ENCODE data around the gene WDR5.
A peak's percentile ranks its signal among the peaks of the same experiment; 100 is the strongest.

The WDR5 gene

DNA sequence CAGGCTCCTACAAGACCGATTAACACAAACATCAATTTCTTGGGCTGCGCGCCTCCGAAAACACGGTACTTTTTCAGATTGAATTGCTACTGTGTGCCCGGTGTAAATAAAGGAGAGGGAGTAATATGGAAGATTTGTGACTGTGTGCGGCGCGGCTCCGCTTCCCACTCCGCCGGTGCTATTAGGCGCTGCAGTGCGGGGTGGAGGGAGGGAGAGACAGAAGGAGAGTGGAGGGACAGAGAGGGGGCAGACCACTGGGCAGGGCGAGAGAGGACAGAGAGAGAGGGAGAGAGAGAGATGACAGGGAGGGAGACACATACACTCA is 53.2 kb downstream of the WDR5 start:
- no peak for DNase-seq (ENCODE audit: low read depth)

DNA sequence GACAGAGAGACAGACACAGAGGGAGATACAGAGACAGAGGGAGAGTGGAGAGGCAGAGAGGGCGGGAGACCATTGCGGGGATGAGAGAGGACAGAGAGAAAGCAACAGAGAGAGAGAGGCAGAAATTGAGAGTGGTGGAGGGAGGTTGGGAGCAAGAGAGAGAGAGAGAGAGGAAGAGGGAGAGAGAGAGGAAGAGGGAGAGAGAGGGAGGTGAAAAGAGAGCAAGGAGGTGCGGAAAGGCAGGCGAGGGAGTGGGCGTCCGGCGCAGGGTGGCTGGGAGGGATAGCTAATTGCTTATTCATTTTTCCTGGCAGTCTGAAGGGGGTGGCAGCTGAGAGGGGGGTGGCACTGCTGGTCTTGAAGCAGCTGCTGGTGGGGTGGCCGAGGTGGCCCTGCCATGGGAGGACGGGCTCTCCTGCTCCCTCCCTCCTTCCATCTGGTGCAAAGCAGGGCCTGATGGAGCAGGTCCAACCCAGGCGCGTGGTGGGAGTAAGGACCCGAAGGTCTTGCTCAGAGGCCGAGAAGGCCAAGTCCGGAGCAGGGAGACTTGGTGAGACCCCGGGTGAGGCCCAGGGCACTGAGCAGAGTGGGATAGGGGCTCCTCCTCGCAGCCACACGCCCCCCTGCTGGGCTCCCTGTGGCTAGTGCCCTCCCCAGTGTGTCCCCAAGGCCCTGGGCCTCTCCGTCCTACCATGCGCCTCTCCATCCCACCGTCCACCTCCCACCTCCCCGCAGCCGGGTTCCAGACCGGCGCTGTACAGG is 53.8 kb downstream of the WDR5 start:
- DNase-seq (ENCODE audit: low read depth): no peak

DNA sequence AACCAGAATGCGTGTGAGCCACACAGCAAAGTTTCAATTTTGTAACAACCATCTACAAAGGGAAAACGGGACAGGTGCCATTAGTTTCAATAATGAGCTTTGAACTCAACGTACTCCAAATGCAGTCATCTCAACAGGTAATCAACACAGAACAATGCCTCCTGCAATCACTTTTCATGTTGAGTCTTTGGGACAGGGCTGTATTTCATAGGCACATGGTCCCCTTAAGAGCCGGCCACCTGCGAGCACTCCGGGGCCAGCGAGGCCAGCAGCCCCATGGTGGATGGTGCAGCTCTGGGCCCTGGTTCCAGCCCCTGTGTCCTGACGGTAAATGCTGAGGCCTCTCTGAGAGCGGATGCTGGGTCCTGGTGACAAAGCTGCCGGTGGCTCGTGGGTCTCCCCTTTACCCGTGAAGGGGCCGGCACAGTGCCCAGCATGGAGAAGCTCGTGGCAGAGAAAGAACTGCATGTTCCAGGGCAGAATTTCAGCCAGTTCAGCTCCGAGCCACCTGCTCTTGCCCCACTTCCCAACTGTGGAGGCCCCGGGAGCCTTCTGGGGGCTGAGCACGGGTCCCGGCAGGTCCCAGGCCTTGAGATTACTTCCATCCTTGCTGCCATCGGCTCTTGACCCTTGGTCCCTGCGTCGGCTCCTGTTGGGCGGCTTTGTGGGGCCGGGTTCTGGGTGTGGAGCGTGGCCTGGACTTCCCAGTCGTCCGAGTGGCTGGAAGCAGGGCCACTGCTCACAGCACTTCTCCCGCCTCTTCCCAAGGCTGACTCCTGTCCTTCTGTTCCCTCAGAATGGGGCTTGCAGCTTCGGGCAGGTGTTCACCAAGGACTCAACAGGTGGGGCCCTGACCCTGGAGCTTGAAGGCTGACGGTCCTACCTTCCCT is 54.6 kb downstream of the WDR5 start:
- DNase-seq (ENCODE audit: low read depth): no peak

DNA sequence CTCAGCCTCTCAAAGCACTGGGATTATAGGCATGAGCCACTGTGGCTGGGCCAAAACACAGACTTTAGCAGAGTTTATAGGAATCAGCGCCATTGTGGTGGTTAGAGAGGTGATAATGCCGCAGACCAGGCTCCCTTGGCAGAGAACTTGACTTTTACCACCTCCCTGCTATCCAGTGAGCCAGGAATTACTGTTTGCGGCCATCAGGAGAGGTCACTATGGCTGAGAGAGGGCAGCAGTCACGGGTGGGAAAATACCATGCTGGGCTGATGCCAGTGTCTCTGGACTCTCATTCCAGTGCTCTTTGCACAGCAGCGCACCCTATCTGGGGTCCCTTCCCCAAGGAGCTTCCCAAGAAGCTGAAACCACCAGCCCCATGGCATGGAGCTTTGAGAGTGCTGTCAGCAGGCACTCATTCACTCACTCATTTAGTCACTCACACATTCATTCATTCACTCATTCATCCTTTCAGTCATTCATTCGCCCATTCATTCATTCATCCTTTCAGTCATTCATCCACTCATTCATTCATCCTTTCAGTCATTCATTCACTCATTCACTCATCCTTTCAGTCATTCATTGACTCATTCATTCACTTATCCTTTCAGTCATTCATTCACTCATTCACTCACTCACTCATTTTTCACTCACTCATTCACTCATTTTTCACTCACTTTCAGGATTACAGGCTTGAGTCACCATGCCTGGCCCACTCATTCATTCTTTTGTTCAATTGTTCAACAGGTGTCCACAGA is 55.8 kb downstream of the WDR5 start:
- DNase-seq (ENCODE audit: low read depth): no peak

DNA sequence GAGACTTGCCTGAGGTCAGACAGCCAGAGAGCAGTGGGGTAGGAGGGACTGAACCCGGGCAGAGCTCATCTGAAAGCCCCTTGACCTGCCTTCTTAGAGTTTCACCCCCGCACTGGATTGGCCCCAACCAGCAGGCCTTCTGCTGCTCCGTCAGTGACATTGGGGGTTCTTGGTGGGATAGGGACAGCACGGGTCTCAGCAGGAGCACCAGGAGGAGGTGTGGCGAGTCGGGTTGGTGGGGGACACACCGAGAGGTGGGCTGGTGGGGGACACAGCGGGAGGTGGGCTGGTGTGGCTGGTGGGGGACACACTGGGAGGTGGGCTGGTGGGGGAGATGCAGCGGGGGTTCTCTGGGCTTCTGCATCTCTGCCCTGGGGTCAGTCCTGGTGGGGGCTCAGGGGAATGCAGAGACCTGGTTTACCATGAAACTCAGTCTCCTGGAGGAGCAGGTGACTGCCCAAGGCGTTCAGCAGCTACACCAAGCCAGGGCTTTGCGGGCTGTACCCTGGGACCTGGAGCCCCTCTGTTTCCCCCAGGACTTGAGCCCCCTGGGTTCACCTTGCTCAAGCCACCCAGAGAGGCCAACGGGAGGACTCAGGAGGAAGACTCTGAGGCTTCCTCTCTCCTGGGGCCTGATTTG is 56.5 kb downstream of the WDR5 start:
- no peak for DNase-seq (ENCODE audit: low read depth)

DNA sequence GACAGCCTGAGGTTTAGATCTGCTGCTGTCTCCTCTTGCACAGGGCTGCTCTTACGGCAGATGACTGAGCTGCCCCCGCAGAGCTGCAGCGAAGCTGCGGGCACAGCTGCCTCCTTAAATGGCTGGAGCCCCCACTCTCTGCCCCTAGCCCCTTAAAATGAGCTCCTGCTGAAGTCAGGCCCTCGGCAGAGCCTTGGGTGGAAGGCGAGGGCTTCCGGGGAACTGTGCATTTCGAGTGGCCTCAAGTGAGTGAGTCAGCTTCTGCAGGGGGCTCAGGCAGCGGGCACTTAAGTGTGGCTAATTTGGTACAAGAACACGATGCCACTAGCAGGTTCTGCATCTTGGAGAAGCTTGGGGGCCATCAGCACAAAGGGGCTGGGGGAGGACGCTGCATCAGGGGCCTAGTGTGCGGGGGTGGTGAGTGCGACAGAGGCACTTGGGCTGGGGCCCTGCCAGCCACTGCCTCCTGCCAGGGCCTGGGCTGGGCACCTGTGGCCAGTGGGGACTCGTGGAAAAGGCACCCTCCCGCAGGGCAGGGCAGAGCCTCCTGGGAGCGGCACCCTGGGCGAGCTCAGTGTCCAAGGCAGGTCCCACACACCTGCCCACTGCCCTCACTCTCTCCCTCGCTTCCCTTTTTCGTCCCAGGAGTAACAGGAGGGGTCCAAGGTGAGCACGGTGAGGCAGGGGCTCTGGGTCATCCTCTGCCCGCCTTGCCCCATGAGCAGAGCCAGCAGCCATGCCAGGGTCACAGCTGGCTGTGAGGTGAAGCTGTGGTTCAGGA is 57.3 kb downstream of the WDR5 start:
- DNase-seq (ENCODE audit: low read depth): no peak

DNA sequence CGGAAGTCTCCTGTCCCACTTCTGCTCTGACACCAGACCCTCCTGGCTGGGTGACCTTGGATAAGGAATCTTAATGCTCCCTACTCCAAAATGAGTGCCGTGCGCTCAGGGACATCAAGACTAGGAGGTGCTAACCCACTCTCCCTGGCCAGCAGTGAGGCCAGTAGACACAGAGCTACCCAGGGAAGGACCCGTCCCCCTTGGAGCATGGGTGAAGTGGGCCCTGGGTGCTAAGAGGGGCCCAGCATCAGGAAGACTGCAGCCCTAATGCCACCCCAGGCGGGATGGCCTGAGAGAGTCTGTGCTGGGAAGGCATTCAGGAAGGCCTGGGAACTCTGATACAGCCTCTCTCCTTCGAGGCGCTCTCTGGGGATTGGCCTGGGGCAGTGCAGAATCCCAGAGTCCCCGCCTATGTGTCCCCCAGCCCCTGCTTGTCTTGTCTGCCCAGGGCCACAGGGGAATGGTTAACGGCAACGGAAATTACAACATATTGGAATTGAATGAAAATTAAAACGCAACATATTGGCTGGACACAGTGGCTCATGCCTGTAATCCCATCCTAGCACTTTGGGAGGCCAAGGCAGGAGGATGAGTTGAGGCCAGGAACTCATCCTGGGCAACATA is 58.1 kb downstream of the WDR5 start:
- DNase-seq (ENCODE audit: low read depth): no peak

DNA sequence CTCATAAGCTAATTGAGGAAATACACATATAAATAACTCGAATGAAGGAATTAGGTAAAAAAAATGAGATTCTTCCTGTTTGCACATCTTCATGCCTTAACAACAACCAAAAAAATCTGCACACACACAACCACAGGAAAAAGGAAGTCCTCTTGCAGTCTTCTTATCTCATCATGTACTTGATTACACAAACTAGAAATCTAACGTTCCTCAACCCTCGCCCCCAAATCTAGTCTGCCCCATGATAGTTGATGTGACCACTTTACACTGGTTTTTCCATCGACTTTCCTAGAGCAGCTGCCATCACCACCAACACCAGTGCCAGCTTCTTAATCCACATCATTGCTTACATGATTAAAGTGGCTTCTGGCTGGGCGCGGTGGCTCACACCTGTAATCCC is 59.7 kb downstream of the WDR5 start:
- no peak for DNase-seq (ENCODE audit: low read depth)

DNA sequence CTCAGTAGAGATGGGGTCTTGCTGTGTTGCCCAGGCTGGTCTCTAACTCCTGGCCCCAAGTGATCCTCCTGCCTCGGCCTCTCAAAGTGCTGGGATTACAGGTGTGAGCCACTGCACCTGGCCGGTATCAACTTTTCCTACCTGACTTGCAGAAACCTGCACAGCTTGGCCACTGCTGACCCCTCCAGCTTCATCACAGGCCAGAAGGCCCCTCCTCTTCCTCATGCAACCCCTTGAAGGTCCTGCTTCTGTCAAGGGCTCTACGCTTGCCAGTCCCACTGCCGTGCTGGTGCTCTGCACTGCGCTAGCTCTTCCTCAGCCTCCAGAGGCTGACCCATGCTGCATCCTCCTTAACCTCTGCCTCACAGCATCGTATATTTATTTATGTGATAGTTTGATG is 61.0 kb downstream of the WDR5 start:
- DNase-seq (ENCODE audit: low read depth): no peak

DNA sequence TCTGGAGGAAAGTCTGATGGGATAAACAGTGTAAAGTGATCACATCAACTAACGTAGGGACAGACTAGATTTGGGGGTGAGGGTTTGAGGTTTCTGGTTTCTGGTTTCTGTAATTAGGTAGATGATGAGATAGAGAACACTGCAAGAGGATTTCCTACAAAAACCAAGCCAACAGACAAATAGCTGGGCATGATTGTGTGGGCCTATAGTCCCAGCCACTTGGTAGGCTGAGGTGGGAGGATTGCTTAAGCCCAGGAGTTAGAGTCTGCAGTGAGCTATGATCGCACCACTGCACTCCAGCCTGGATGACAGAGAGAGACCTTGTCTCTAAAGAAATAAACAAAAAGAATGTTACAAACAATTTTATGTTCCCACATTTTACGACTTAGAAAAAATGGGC is 62.9 kb downstream of the WDR5 start:
- no peak for DNase-seq (ENCODE audit: low read depth)

DNA sequence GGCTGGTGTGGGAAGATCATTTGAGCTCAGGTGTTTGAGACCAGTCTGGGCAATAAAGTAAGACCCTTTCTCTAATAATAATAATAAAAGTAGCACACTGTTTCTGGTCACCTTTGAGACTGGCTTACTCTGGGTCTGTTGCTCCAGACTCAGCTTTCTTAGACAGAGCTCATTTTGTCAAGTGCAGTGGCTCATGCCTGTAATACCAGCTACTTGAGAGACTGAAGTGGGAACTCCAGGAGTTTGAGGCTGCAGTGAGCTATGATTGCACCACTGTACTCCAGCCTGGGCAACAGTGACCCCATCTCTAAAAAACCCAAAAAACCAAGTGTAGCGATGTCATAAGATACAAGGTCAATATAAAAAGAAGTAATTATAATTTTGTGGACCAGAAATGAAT is 64.8 kb downstream of the WDR5 start:
- DNase-seq (ENCODE audit: low read depth): no peak

DNA sequence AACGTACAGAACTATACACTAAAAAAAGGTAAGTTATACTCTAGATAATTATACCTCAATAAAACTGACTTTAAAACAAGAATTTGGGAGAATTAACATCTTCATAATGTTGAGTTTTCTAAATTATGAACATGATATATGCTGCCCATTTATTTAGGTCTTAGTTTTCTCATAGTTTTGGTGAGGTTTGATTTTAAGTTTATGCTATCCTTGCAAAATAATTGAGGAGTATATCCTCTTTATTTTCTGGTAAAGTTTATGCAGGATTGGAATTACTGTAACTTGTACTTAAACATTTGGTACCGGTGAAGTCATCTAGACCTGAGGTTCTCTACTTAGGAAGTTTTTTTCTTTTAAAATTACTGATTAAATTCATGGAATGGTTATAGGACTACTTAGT is 67.3 kb downstream of the WDR5 start:
- DNase-seq (ENCODE audit: low read depth): no peak

DNA sequence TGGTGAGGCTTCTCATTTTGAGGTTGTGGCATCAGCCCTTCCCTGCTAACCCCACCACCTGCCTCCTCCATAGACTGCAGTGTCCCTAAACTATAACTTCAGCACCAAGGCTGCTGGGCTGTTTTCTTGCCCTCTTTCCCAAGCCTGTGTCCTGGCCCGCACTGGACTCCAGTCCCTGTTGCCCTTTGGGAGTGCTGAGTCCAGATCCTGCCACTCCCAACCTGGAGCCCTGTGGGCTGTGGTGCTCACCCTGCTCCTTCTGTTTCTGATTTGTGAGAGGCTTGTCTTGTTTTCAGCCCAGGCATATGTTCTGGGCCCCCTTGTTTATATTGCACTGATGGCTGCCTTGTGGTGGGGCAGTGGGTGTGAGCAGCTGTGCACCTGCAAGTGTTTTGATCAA is 68.2 kb downstream of the WDR5 start:
- DNase-seq (ENCODE audit: low read depth): no peak

DNA sequence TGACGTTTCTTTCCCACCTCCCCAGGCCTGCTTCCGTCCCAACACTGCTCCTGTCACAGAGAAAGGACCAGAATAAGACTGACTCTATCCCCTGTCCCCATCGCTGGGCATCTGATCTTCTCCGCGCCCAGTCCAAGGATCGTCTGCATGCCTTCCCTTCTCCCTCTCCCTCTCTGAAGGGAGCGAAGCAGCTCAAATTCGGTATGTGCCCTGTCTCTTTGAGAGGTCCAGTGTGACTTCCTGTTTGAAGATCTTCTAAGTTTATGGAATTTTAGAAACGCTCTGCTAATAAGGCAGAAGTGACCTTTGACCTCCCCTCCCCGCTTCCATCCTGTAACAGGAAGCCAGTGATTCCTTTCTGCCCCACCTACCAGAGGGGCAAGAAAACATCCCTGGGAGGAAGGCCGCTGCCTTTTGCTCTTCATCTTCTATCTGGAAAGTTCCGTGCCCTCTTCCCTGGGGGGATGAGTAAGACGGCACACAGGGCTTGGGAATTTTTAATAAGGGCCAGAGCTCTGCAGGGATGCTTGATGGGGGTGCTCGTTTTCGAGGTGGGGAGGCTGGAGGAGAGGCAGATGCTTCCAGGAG is 69.2 kb downstream of the WDR5 start:
- DNase-seq (ENCODE audit: low read depth): peak; percentile 36

DNA sequence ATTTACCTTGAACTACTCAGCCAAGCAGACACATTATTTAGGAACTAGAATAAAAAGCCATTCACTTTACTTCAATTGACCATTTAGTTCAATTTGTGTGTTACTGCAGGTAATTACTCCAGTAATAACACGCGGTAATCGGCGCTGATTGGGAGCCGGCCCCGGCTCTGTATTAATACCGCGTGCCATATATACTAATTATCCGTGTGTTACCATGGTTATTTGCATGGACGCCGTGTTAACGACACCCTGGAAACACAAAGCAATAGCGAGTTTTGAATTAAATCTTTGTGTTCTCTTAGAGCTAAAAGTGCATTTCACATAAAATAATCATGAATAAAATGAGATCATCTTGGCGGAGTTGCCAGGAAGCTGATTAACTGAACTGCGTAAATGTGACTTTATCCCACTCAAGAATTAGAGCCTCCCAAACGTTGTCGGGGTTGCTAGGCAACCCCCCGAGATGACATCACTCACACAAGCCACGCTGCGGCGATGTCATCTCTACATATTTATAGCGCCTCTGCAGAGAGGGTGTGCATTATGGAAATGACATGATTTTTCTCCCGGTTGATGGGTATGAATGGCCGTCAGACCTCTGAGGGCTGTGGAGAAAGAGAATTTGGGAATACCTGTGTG is 69.9 kb downstream of the WDR5 start:
- DNase-seq (ENCODE audit: low read depth): peak; percentile 84

DNA sequence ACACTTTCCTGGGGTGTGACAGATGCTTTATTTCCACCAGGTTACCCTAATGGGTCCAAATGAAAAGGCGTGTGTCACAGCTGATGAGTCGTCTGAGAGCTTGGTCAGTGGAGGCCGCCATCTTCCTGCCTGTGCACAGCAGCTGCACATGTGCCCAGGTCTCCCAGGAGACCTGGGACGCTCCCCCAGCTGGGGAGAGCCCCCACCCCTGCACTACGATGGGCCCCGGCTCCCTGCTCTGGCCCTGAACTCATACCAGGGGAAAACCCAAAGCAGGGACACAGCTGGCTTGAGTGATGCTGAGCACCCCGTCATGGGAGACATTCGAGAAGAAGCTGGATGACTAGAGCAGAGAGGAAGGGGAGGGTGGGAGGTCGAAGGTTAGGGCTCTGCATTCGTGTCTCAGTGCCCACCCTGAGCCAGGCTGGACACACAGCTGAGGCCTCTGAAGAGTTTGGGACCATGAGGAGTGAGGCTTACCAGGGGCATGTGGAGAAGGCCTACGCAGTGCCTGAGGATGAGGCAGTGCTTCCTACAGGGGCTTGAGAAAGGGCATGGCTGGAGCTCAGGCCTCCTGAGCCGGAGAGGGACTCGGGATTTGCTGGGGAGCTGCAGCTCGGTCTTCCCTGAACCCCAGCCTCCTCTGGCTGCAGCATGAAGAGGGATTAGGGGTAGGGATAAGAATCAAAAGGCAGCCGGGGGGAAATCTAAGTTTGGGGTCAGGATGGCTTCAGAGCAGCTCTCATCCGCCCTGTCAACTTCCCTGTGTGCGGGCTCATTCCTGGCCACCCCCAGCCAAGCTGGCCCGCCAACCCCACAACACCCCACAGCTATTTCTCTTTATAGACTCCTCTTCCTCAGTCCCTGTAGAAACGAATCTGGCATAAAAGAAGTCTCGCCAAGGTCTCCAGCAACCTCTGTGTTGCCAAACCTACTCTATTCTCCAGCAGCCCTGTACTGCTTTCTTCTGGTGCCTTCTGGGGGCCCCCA is 70.7 kb downstream of the WDR5 start:
- DNase-seq (ENCODE audit: low read depth): no peak

DNA sequence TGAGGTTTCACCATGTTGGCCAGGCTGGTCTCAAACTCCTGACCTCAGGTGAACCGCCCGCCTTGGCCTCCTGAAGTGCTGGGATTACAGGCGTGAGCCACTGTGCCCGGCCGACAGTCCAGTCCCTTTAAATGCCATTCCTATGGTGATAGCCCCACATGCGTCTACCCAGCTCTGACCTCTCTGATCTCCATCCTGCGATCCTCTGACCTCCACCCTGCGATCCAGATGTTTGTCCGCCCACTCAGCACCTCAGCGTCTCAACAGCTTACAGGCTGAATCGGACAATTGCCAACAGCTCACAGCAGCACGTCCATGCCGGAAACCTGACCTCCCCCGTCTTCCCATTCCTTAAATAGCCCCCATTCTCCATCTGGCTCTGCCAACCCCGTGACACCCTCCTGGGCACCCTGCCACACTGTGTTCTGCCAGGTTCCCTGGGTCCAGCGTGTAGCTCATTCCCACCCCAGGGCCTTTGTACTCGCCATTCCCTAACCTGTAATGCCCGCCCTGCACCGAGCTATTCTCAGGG is 72.5 kb downstream of the WDR5 start:
- DNase-seq (ENCODE audit: low read depth): peak; percentile 31

DNA sequence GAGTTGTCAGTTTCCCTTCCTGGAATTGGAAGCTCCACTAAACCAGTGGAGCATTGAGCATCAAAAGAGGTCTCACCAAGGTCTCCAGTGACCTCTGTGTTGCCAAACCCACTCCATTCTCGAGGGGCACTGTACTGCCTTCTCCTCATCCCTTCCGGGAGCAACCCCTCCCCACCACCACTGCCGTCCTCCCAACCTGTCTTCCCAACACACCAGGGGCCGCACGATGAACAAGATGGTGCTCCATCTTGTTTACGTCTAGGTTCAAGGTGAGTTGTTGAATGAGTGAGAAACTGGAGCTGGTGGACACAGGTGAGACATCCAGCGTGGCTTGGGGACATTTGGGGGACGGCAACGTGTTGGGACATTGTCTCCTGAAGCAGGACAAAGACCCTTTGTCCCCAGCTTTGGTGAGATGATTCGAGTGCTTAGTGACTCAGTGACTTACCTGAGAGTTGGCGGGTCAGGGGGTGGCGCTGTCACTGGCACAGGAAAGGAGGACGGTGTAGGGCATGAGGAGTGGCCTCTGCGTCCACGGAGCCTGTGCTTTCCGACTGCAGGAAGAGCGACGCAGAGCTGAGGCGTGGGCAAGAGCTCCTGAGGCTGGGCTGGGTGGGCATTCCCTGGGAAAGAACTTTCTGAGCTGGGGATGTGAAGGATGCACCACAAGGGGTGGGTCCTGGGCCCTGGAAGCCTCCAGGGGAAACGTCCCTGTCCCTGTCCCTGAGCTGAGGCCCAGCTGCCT is 73.3 kb downstream of the WDR5 start:
- no peak for DNase-seq (ENCODE audit: low read depth)
